WTC11 (cell line): ENCODE data around the gene RAD50. TPM values are rescaled to one million over a fixed set of nuclear protein-coding genes. Genes with fewer than 3 reads are reported as not detected.

ENCODE experiments used
- ATAC-seq: fragments of 200-7000 bp; cut with Tn5 transposase; 2 replicates; pipeline ENCODE4 v1.10.0; 2021; ENCODE audit warnings: mild to moderate bottlenecking, moderate library complexity
- CTCF ChIA-PET: fragments of 300-600 bp; sonication (Branson Sonifier 250); formaldehyde crosslinking; loops from one replicate; lab custom pipeline; 2021; ENCODE audit warnings: antibody characterized with exemption; lab: Charles Lee
- POLR2A ChIA-PET: fragments of 350-600 bp; sonication (Branson Sonifier 250); formaldehyde crosslinking; loops from one replicate; lab custom pipeline; 2021; ENCODE audit warnings: antibody characterized with exemption; lab: Charles Lee
- DNase-seq: peaks from one replicate; pipeline ENCODE4 v3.0.0; 2021; ENCODE audit warnings: low spot score
- H3K27ac Mint-ChIP-seq: 2 replicates; pipeline ENCODE4 v1.8.0; 2021; ENCODE audit warnings: mixed read lengths
- H3K27me3 Mint-ChIP-seq: 2 replicates; pipeline ENCODE4 v1.8.0; 2021; ENCODE audit warnings: low read depth, mild to moderate bottlenecking, moderate library complexity, mixed read lengths
- H3K36me3 Mint-ChIP-seq: 2 replicates; pipeline ENCODE4 v1.8.0; 2021; ENCODE audit warnings: mixed read lengths
- H3K4me1 Mint-ChIP-seq: 2 replicates; pipeline ENCODE4 v1.8.0; 2022; ENCODE audit warnings: mixed read lengths
- H3K4me3 Mint-ChIP-seq: 2 replicates; pipeline ENCODE4 v1.8.0; 2021; ENCODE audit warnings: mild to moderate bottlenecking, moderate library complexity, mixed read lengths
- H3K9me3 Mint-ChIP-seq: 2 replicates; pipeline ENCODE4 v1.8.0; 2021; ENCODE audit warnings: mixed read lengths
- ATF1 ChIP-seq: sonication (generic); formaldehyde crosslinking; IDR thresholded peaks from 2 replicates; pipeline ENCODE4 v1.8.1; 2023; ENCODE audit warnings: mild to moderate bottlenecking, moderate library complexity, missing genetic modification reagents
- ATF3 ChIP-seq: sonication (generic); formaldehyde crosslinking; conservative IDR thresholded peaks from 2 replicates; pipeline ENCODE4 v1.8.1; 2022; ENCODE audit warnings: mild to moderate bottlenecking, missing genetic modification reagents
- CBFB ChIP-seq: sonication (generic); formaldehyde crosslinking; IDR thresholded peaks from 2 replicates; pipeline ENCODE4 v1.8.1; 2022; ENCODE audit warnings: mild to moderate bottlenecking, low read depth, missing genetic modification reagents
- CTCF ChIP-seq: fragments of 200-600 bp; IDR thresholded peaks from 2 replicates; pipeline ENCODE4 v1.8.0; 2022; ENCODE audit warnings: antibody characterized with exemption
- E2F4 ChIP-seq: sonication (generic); formaldehyde crosslinking; IDR thresholded peaks from 2 replicates; pipeline ENCODE4 v1.8.1; 2022; ENCODE audit warnings: low read depth, mild to moderate bottlenecking, moderate library complexity, missing genetic modification reagents, borderline replicate concordance
- ESRRA ChIP-seq: sonication (generic); formaldehyde crosslinking; IDR thresholded peaks from 2 replicates; pipeline ENCODE4 v1.8.1; 2022; ENCODE audit warnings: mild to moderate bottlenecking, missing genetic modification reagents, borderline replicate concordance
- HMGA2 ChIP-seq: fragments of 250-450 bp; sonication (Bioruptor Pico); IDR thresholded peaks from 2 replicates; pipeline ENCODE4 v1.4.0; 2021; ENCODE audit warnings: mild to moderate bottlenecking, moderate library complexity
- IRF2 ChIP-seq: sonication (generic); formaldehyde crosslinking; IDR thresholded peaks from 2 replicates; pipeline ENCODE4 v1.8.0; 2022; ENCODE audit warnings: low read depth, missing genetic modification reagents, borderline replicate concordance
- KAT7 ChIP-seq: sonication (generic); formaldehyde crosslinking; IDR thresholded peaks from 2 replicates; pipeline ENCODE4 v1.8.1; 2023; ENCODE audit warnings: missing genetic modification reagents, mild to moderate bottlenecking, borderline replicate concordance
- MAX ChIP-seq: sonication (generic); formaldehyde crosslinking; IDR thresholded peaks from 2 replicates; pipeline ENCODE4 v1.8.0; 2022; ENCODE audit warnings: mild to moderate bottlenecking, missing genetic modification reagents
- NFATC4 ChIP-seq: fragments of 250-450 bp; sonication (Bioruptor Pico); IDR thresholded peaks from 2 replicates; pipeline ENCODE4 v1.9.0; 2021; ENCODE audit warnings: mild to moderate bottlenecking
- NR1H2 ChIP-seq: sonication (generic); formaldehyde crosslinking; IDR thresholded peaks from 2 replicates; pipeline ENCODE4 v1.9.0; 2021; ENCODE audit warnings: mild to moderate bottlenecking, moderate library complexity, missing genetic modification reagents
- RELA ChIP-seq: sonication (generic); formaldehyde crosslinking; IDR thresholded peaks from 2 replicates; pipeline ENCODE4 v1.8.1; 2022; ENCODE audit warnings: missing genetic modification reagents, mild to moderate bottlenecking, borderline replicate concordance
- SP1 ChIP-seq: sonication (generic); formaldehyde crosslinking; conservative IDR thresholded peaks from 2 replicates; pipeline ENCODE4 v1.8.1; 2022; ENCODE audit warnings: missing genetic modification reagents
- STAT6 ChIP-seq: sonication (generic); formaldehyde crosslinking; conservative IDR thresholded peaks from 2 replicates; pipeline ENCODE4 v1.8.1; 2023; ENCODE audit warnings: mild to moderate bottlenecking, low read depth, missing genetic modification reagents, moderate library complexity
- TCF7 ChIP-seq: sonication (generic); formaldehyde crosslinking; IDR thresholded peaks from 2 replicates; pipeline ENCODE4 v1.8.0; 2022; ENCODE audit warnings: mild to moderate bottlenecking, low read depth, missing genetic modification reagents, moderate library complexity
- USF1 ChIP-seq: sonication (generic); formaldehyde crosslinking; IDR thresholded peaks from 2 replicates; pipeline ENCODE4 v1.8.0; 2022; ENCODE audit warnings: mild to moderate bottlenecking, missing genetic modification reagents
- ZBTB21 ChIP-seq: sonication (generic); formaldehyde crosslinking; IDR thresholded peaks from 2 replicates; pipeline ENCODE4 v1.8.1; 2023; ENCODE audit warnings: mild to moderate bottlenecking, missing genetic modification reagents, borderline replicate concordance
- ZMAT4 ChIP-seq: fragments of 250-450 bp; sonication (Bioruptor Pico); IDR thresholded peaks from 2 replicates; pipeline ENCODE4 v1.9.0; 2021; ENCODE audit warnings: mild to moderate bottlenecking
- ZNF121 ChIP-seq: sonication (generic); formaldehyde crosslinking; IDR thresholded peaks from 2 replicates; pipeline ENCODE4 v1.8.0; 2023; ENCODE audit warnings: missing genetic modification reagents
- ZNF138 ChIP-seq: sonication (generic); formaldehyde crosslinking; conservative IDR thresholded peaks from 2 replicates; pipeline ENCODE4 v1.8.1; 2022; ENCODE audit warnings: mild to moderate bottlenecking, moderate library complexity, missing genetic modification reagents
- ZNF281 ChIP-seq: sonication (generic); formaldehyde crosslinking; IDR thresholded peaks from 2 replicates; pipeline ENCODE4 v1.8.0; 2023; ENCODE audit warnings: mild to moderate bottlenecking, missing genetic modification reagents
- ZNF423 ChIP-seq: fragments of 250-450 bp; sonication (Bioruptor Pico); IDR thresholded peaks from 2 replicates; pipeline ENCODE4 v2.1.2; 2022; ENCODE audit warnings: mild to moderate bottlenecking, moderate library complexity
- ZSCAN18 ChIP-seq: fragments of 250-450 bp; sonication (Bioruptor Pico); IDR thresholded peaks from 2 replicates; pipeline ENCODE4 v2.1.2; 2022; ENCODE audit warnings: mild to moderate bottlenecking, moderate library complexity
- total RNA-seq: library from RNA; stranded (reverse); gene quantifications from 3 replicates; pipeline ENCODE4 v1.2.3, GENCODE V29; 2021

RAD50 gene
- total RNA-seq, 1 experiment from 2014 or later = 31.1 TPM

GRCh38 chr5:132530946-132531345 is 25.8 kb upstream of the RAD50 start (continued):
- no peak for TF ChIP-seq ZNF423
- TF ChIP-seq HMGA2 (CRISPR knock-in tag) = no peak
- TF ChIP-seq ZMAT4 (CRISPR knock-in tag) = no peak
- TF ChIP-seq ATF1 (CRISPR knock-in tag) = no peak
- no peak for TF ChIP-seq ZSCAN18 (CRISPR knock-in tag)
- TF ChIP-seq NR1H2 (CRISPR knock-in tag) = no peak
- no peak for TF ChIP-seq SP1
- TF ChIP-seq, all 79 proteins: peak for 0

- Mint-ChIP-seq H3K27me3 (peaks cover 15% of the 10 kb centered on the region), H3K9me3 (no peaks in the 10 kb centered on the region; the same call in 1 of the 2 replicates), H3K36me3 (no peaks in the 10 kb centered on the region), H3K4me1 (0 out of 2 replicates have a peak, but pooled peaks cover 4% of the 10 kb centered on the region), H3K4me3 (no peak overlapping the region), H3K27ac (no peak overlapping the region)
- TF ChIP-seq IRF2 (CRISPR knock-in tag) (no peak), ZNF281 (CRISPR knock-in tag) (no peak), CBFB (no peak), MAX (CRISPR knock-in tag) (no peak), RELA (CRISPR knock-in tag) (no peak), ZNF138 (no peak), CTCF (no peak), KAT7 (no peak), E2F4 (CRISPR knock-in tag) (no peak), USF1 (CRISPR knock-in tag) (no peak), NR1H2 (CRISPR knock-in tag) (no peak), ESRRA (no peak), ATF3 (CRISPR knock-in tag) (no peak), STAT6 (no peak), ZNF121 (no peak), TCF7 (CRISPR knock-in tag) (no peak), ZNF423 (no peak), ZBTB21 (CRISPR knock-in tag) (no peak), ZSCAN18 (CRISPR knock-in tag) (no peak), NFATC4 (CRISPR knock-in tag) (no peak)
- no peak for ATAC-seq
- ChIA-PET POLR2A (no interaction called here), CTCF (no interaction called here)
- DNase-seq = no peak
Observed at GRCh38 chr5:132539716-132540115, 17.1 kb upstream of the RAD50 start.
